ENCODE data around the gene MRC1.
"Not testable (repeated sequence)": the region's sequence is repeated elsewhere in the genome, so short reads cannot be mapped to it uniquely, and the experiment has no call there.

Gene MRC1

DNA sequence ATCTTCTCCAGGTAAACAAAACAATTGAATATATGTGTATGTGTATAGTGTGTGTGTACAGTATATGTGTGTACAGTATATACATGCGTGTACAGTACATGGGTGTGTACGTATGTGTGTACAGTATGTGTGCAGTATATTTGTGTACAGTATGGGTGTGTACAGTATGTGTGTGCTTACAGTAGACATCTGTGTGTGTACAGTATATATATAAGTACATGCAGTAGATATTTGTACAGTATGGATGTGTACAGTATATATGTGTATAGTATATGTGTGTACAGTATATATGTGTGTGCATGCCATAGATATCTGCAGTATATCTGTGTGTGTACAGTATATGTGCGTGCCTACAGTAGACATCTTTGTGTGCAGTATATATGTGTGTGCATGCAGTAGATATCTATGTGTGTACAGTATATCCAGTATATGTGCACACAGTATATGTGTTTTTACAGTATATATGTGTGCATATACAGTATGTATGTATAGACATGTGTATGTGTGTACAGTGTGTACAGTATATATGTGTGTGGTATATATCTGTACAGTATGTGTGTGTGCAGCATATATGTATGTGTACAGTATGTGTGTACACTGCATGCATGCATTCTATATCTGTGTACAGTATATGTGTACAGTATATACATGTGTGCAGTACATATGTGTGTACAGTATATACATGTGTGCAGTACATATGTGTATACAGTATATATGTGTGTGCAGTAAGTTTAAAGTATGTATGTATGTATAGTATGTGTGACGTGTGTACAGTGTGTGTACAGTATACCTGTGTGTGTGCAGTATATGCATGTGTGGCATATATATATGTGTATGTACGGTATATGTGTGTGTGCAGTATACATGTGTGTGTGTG, 105.3 kb downstream of the MRC1 start:
- Mint-ChIP-seq H3K4me3 (no peak overlapping the region), H3K9me3 (peaks cover 2% of the 10 kb centered on the region), H3K27ac (no peak overlapping the region), H3K4me1 (no peaks in the 10 kb centered on the region), H3K27me3 (no peaks in the 10 kb centered on the region), H3K36me3 (no peaks in the 10 kb centered on the region)
- CTCF ChIA-PET, result no interaction called here
- no peak for DNase-seq

DNA sequence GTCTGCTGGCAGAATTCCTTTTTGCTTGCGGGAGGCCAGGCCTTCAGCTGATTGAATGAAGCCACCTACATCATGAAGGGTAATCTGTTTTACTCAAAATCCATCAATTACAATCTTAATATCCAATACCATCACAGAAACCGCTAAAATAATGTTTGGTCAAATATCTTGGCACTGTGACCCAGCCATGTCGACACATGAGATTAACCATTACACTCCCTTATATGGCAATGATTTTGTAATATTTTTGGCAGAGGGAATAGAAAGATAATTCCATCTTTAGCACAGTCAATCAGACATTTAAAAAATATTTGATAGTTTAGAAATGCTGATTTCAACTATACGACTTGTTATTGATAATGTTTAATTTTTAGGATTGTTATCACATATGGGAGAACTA, 106.0 kb downstream of the MRC1 start:
- Mint-ChIP-seq H3K9me3 (peaks cover 2% of the 10 kb centered on the region), H3K27me3 (no peaks in the 10 kb centered on the region), H3K27ac (no peak overlapping the region), H3K36me3 (no peaks in the 10 kb centered on the region), H3K4me3 (no peak overlapping the region), H3K4me1 (no peaks in the 10 kb centered on the region)
- DNase-seq, result no peak
- CTCF ChIA-PET, result interaction anchor here (0.6 kb wide), 1 partner anchor 991 kb away, joined by 3 read pairs; no protein-coding TSS in a partner anchor

DNA sequence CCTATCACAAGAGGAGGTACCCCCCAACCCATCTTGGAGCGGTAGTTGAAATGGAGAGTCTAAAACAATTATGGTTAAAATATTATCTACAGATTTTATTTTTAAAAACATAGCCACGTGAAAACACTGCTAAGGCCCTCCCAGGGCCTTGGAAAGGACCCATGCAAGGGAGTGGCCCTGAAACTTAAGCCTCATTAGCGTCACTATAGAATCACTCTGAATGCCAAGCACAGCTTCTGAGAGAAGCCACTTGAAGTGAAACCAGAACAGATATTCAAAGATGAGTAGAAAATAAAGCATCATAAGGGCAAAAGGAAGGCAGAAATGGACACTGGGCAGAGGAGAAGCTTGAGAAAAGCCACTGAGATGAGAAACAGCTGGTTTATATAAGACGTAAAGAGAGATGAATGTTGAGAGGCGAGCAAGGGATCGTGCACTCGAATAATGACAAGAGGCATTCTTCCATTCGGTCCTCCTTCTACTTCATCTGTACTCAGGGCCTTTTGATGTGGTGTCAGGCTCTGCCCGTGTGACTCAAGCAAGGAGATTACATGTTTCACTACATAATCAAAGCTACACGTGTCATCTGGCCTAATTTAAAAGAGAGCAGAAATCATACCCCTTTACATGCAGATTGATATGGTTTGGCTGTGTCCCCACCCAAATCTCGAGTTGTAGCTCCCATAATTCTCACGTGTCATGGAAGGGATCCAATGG, 109.2 kb downstream of the MRC1 start:
- Mint-ChIP-seq H3K27me3 (no peaks in the 10 kb centered on the region), H3K9me3 (peaks cover 2% of the 10 kb centered on the region), H3K4me1 (no peaks in the 10 kb centered on the region), H3K4me3 (no peak overlapping the region), H3K36me3 (no peaks in the 10 kb centered on the region), H3K27ac (no peak overlapping the region)
- CTCF ChIA-PET, result no interaction called here
- DNase-seq, result no peak

DNA sequence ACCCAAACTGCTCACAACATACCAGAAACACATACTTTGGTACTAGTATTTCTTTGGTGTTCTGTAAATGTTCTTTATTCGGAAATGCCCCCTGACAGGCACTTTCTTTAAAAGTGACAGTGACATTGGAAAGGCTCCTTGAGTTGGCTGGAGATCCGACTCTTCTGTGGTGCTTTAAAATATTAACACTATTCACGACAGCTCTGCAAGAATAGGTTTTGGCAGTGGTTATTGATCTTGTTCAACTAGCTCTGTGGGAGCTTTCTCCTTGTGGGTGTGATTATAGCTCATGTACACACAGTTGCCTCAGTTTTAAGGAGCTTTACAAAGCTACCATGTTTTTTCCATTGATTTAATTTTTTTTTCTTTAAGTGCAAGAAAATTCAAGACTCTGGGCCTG, 112.2 kb downstream of the MRC1 start:
- CTCF ChIA-PET, result no interaction called here

DNA sequence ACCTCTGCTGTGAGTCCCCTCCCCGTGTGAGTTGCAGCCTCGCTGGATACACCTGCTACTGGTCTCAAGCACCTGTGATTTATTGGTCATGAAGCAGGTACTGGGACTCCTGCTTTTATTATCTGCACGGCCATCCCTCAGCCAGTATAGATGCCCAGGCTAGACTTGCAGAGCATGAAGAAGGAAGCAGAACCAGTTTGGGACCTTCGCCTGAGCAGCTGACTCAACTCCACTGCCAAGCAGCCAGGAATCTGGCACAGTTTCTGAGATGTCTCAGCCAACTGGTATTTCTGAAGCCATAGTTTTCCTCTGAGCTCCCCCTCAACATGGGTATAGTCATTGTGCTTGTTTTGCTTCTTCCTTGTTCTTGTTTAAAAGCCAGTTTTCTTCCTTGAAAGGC, 114.6 kb downstream of the MRC1 start:
- Mint-ChIP-seq H3K4me3 (no peak overlapping the region), H3K27me3 (no peaks in the 10 kb centered on the region), H3K36me3 (no peaks in the 10 kb centered on the region), H3K9me3 (no peaks in the 10 kb centered on the region), H3K4me1 (no peaks in the 10 kb centered on the region), H3K27ac (no peak overlapping the region)
- DNase-seq, result no peak
- CTCF ChIA-PET, result no interaction called here

More for the DNA sequence above, 112.2 kb downstream of the MRC1 start:
- no peak for DNase-seq
- Mint-ChIP-seq H3K27me3 (no peaks in the 10 kb centered on the region), H3K4me1 (no peaks in the 10 kb centered on the region), H3K36me3 (no peaks in the 10 kb centered on the region), H3K27ac (no peak overlapping the region), H3K9me3 (no peaks in the 10 kb centered on the region), H3K4me3 (no peak overlapping the region)

DNA sequence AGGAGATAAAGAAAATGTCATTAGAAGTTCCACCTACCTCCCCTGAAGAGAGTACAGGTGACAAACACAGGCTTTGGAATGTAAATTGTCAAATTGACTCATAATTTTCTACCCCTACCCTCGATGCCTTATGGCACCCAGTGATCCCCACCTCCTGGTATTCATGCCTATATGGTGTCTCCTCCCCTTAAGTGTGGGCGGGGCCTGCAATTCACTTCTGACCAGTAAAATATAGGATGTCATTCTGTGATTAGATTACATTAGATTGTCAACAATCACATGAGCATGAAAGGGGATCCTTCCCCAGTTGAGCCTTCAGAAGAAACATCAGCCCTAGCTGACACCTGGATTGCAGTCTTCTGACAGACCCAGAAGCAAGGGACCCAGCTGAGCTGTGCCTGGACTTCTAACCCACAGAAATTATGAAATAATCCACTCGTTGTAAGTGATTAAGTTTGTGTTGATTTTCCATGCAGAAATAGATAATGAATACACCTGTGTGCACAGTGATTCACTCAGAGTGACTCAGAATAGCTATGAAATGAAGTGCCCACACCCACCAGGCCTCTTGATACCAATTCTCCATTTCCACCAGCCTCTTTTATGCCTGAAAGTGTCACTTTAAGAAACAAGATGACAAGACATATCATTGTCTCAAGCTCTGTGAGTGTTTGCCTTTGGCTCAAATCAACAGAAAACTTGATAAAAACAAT, 134.0 kb downstream of the MRC1 start:
- H3K9me3 Mint-ChIP-seq, result no peaks in the 10 kb centered on the region
- CTCF ChIA-PET, result no interaction called here
- no peaks in the 10 kb centered on the region for H3K4me1 Mint-ChIP-seq
- DNase-seq, result no peak
- H3K36me3 Mint-ChIP-seq, result no peaks in the 10 kb centered on the region
- H3K27me3 Mint-ChIP-seq, result no peaks in the 10 kb centered on the region
- no peak overlapping the region for H3K27ac Mint-ChIP-seq
- no peak overlapping the region for H3K4me3 Mint-ChIP-seq

DNA sequence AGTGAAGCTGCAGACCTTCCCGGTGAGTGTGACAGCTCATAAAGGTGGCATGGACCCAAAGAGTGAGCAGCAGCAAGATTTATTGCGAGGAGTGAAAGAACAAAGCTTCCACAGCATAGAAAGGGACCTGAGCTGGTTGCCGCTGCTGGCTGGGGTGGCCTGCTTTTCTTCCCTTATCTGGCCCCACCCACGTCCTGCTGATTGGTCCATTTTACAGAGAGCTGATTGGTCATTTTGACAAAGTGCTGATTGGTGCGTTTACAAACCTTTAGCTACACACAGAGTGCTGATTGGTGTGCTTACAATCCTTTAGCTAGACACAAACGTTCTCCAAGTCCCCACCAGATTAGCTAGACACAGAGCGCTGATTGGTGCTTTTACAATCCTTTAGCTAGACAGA, 141.1 kb downstream of the MRC1 start:
- DNase-seq, CTCF ChIA-PET, H3K27ac Mint-ChIP-seq, H3K27me3 Mint-ChIP-seq, H3K36me3 Mint-ChIP-seq, H3K9me3 Mint-ChIP-seq, H3K4me1 Mint-ChIP-seq, H3K4me3 Mint-ChIP-seq: not testable (repeated sequence)

DNA sequence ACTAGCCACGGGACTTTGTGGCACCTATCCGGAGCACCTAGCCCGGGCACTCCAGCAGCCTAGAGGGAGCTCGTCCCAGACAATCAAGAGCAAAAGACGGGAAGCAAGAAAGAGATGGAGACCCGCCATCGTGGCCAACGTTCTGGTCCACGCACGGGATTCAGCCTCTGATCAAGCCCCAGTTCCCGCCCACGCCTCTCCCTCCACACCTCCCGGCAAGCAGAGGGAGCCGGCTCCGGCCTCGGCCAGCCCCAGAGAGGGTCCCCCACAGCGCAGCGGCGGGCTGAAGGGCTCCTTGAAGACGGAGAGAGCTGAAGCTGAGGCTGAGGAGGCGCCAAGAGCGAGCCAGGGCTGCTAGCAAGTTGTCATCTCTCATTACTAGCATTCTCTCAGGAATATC, 141.6 kb downstream of the MRC1 start:
- DNase-seq, result no peak
- Mint-ChIP-seq H3K4me3 (no peak overlapping the region), H3K9me3 (peaks cover 6% of the 10 kb centered on the region), H3K27ac (no peak overlapping the region), H3K36me3 (no peaks in the 10 kb centered on the region), H3K27me3 (no peaks in the 10 kb centered on the region), H3K4me1 (no peaks in the 10 kb centered on the region)
- CTCF ChIA-PET, result no interaction called here

DNA sequence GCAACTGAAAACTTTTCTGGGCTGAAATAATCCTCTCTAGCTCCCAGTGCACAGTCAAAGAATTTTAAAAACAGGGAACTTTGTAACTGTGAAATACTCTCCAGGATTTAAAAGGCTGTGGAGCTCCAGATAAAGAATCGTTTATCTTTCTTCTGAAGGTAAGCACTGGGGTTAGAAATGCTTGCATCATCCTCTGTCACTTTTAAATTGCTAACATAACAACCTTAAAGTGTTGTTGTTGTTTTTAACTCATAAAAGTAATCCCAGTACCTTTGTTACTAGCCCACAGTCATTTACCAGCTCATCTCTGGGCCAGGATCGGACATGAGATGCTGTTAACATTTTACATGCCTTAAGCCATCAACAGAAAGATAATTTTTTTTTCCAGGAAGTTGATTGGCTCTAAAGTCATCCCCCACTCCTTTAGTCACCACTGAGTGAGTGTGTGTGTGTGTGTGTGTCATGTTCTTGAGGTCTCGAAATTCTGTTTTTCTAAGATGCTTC, 142.8 kb downstream of the MRC1 start, which contains the start of gene SLC39A12:
TSS of gene SLC39A12 (plus strand) at position 51 of the 504 bp plus-strand sequence. CDS start 1,359 bp downstream, outside the sequence.
- H3K36me3 Mint-ChIP-seq, result no peaks in the 10 kb centered on the region
- H3K27me3 Mint-ChIP-seq, result no peaks in the 10 kb centered on the region
- H3K4me1 Mint-ChIP-seq, result no peaks in the 10 kb centered on the region
- no peak within 1 kb of the TSS for H3K4me3 Mint-ChIP-seq
- CTCF ChIA-PET, result no interaction called here
- H3K27ac Mint-ChIP-seq, result no peak within 1 kb of the TSS
- no peak for DNase-seq
- H3K9me3 Mint-ChIP-seq, result peaks cover 6% of the 10 kb centered on the region

DNA sequence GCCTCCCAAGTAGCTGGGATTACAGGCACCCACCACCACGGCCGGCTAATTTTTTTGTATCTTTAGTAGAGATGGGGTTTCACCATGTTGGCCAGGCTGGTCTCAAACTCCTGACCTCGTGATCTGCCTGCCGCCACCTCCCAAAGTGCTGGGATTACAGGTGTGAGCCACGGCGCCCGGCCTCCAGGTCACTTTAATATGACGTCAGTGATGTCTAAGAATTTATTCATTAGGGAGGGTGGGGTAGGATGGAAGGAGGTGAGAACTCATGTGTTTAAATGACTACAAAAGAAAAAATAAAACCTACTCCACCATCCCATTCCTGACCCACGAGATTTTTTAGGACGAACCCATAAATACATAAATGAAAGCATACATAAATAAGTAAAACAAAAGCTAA, 145.2 kb downstream of the MRC1 start:
- H3K4me1 Mint-ChIP-seq, CTCF ChIA-PET: not testable (repeated sequence)

DNA sequence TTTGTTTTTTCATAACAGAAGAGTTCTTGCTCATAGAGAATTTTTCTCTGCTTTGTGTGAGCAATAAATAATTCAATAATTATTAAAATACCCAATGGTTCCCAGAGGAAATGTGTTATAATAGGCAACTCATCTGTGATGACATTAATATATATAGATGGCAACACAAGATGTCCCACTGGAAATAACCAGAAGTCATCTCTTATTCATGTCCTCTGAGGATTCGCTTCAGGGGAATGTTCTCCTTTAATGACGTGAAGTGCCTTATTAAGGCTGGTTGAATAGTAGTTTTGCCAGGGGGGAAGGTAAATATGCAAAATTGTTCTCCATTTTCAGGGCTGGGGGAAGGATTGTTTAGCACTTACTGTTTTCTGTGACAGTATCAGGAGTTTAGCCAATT, 145.7 kb downstream of the MRC1 start:
- no peak for DNase-seq
- CTCF ChIA-PET, result no interaction called here
- H3K4me3 Mint-ChIP-seq, result no peak overlapping the region
- H3K27me3 Mint-ChIP-seq, result no peaks in the 10 kb centered on the region
- no peaks in the 10 kb centered on the region for H3K4me1 Mint-ChIP-seq
- peaks cover 10% of the 10 kb centered on the region for H3K9me3 Mint-ChIP-seq
- H3K36me3 Mint-ChIP-seq, result no peaks in the 10 kb centered on the region
- no peak overlapping the region for H3K27ac Mint-ChIP-seq

More for the DNA sequence above, 145.2 kb downstream of the MRC1 start:
- DNase-seq, H3K27me3 Mint-ChIP-seq, H3K36me3 Mint-ChIP-seq, H3K27ac Mint-ChIP-seq, H3K4me3 Mint-ChIP-seq: not testable (repeated sequence)
- H3K9me3 Mint-ChIP-seq, result peaks cover 10% of the 10 kb centered on the region

DNA sequence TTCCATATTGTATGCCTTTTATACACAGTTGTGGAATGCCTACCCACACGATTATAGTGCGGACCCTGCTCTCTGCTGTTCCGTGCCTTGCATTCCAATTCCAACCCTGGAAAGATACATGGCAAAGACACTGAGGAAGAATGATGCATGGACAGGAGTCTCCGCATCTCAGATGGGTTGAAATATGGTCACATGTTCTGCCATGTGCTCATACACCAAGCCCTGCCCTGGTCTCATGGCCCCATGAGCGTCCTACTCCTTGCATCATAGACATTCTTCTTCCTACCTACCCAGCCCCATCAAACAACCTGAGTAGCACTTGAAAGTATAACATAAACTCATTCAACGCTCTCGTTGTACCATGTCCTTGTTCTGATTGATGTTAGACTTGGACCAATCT, 148.9 kb downstream of the MRC1 start:
- no peaks in the 10 kb centered on the region for H3K27me3 Mint-ChIP-seq
- CTCF ChIA-PET, result no interaction called here
- peaks cover 4% of the 10 kb centered on the region for H3K9me3 Mint-ChIP-seq
- no peak for DNase-seq
- no peaks in the 10 kb centered on the region for H3K4me1 Mint-ChIP-seq
- no peak overlapping the region for H3K4me3 Mint-ChIP-seq
- no peaks in the 10 kb centered on the region for H3K36me3 Mint-ChIP-seq
- H3K27ac Mint-ChIP-seq, result no peak overlapping the region

DNA sequence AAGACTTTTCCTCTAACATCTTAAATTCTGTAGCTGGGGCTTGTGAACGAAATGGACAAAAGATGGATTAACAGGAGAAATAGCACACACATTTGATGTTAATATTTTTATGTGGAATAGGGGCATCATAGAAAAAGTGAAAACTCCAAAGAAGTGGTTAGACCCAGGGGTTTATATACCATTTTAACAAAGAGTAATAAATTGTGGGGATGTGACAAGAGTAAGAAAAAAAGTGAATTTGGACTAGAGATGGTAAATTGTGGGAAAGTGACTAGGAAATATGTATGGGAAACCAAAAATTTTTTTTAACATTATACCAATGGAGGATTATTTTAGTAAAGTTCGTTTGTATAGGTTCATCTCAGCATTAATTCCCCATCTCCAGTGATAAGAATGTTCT, 150.7 kb downstream of the MRC1 start:
- no peaks in the 10 kb centered on the region for H3K27me3 Mint-ChIP-seq
- DNase-seq, result no peak
- no peak overlapping the region for H3K27ac Mint-ChIP-seq
- H3K4me1 Mint-ChIP-seq, result no peaks in the 10 kb centered on the region
- H3K9me3 Mint-ChIP-seq, result peaks cover 4% of the 10 kb centered on the region
- no peaks in the 10 kb centered on the region for H3K36me3 Mint-ChIP-seq
- no peak overlapping the region for H3K4me3 Mint-ChIP-seq
- CTCF ChIA-PET, result no interaction called here

Measured in activated naive CD4-positive, alpha-beta T cell treated with anti-CD3 and anti-CD28 coated beads, Interleukin-2, amount 10 ng/mL, durations not matched to agents 7 days and 5 days (primary cell).